ENCODE measurements around the gene PSMD12.
"Not testable (repeated sequence)": the region's sequence is repeated elsewhere in the genome, so short reads cannot be mapped to it uniquely, and the experiment has no call there.

PSMD12 gene

GRCh38 chr17:67358612-67359011 lies 7.8 kb downstream of the PSMD12 start:
- no peak for DNase-seq (ENCODE audit: low spot score)

GRCh38 chr17:67353929-67354574 lies 12.3 kb downstream of the PSMD12 start:
- no peak for DNase-seq (ENCODE audit: low spot score)

GRCh38 chr17:67353161-67353560 lies 13.2 kb downstream of the PSMD12 start:
- no peak for DNase-seq (ENCODE audit: low spot score)

GRCh38 chr17:67349420-67349819 lies 17.0 kb downstream of the PSMD12 start:
- no peak for DNase-seq (ENCODE audit: low spot score)

- DNase-seq (ENCODE audit: low spot score), result no peak
These were observed 18.6 kb downstream of the PSMD12 start for GRCh38 chr17:67347826-67348225.

- DNase-seq (ENCODE audit: low spot score), result no peak
These were observed 23.1 kb downstream of the PSMD12 start for GRCh38 chr17:67343237-67343636.

GRCh38 chr17:67338353-67338752 lies 28.0 kb downstream of the PSMD12 start:
- DNase-seq (ENCODE audit: low spot score), result not testable (repeated sequence)

- no peak for DNase-seq (ENCODE audit: low spot score)
These were observed 29.5 kb downstream of the PSMD12 start for GRCh38 chr17:67336859-67337258.

- no peak for DNase-seq (ENCODE audit: low spot score)
These were observed 31.0 kb downstream of the PSMD12 start for GRCh38 chr17:67335245-67335835.

- not testable (repeated sequence) for DNase-seq (ENCODE audit: low spot score)
These were observed 34.2 kb downstream of the PSMD12 start for GRCh38 chr17:67332162-67332508.

- not testable (repeated sequence) for DNase-seq (ENCODE audit: low spot score)
These were observed 34.8 kb downstream of the PSMD12 start for GRCh38 chr17:67331381-67332161.

- DNase-seq (ENCODE audit: low spot score), result no peak
These were observed 38.4 kb downstream of the PSMD12 start for GRCh38 chr17:67328026-67328425.

- DNase-seq (ENCODE audit: low spot score), result not testable (repeated sequence)
These were observed 39.2 kb downstream of the PSMD12 start for GRCh38 chr17:67326959-67327745.

GRCh38 chr17:67326440-67326839 lies 39.9 kb downstream of the PSMD12 start:
- DNase-seq (ENCODE audit: low spot score), result no peak

GRCh38 chr17:67324330-67324729 lies 42.0 kb downstream of the PSMD12 start:
- DNase-seq (ENCODE audit: low spot score), result no peak

- DNase-seq (ENCODE audit: low spot score), result no peak
These were observed 42.9 kb downstream of the PSMD12 start for GRCh38 chr17:67323445-67323844.

- DNase-seq (ENCODE audit: low spot score), result no peak
These were observed 44.2 kb downstream of the PSMD12 start for GRCh38 chr17:67322042-67322787.

- not testable (repeated sequence) for DNase-seq (ENCODE audit: low spot score)
These were observed 44.9 kb downstream of the PSMD12 start for GRCh38 chr17:67321486-67321885.

- DNase-seq (ENCODE audit: low spot score), result no peak
These were observed 49.6 kb downstream of the PSMD12 start for GRCh38 chr17:67316781-67317180.

GRCh38 chr17:67315865-67316264 lies 50.5 kb downstream of the PSMD12 start:
- no peak for DNase-seq (ENCODE audit: low spot score)

GRCh38 chr17:67312265-67312664 lies 54.1 kb downstream of the PSMD12 start:
- DNase-seq (ENCODE audit: low spot score), result peak; percentile 20

- no peak for DNase-seq (ENCODE audit: low spot score)
These were observed 54.8 kb downstream of the PSMD12 start for GRCh38 chr17:67311575-67311974.

Measured in globus pallidus (tissue), 1 donor.